OCI-LY1 (cell line): ENCODE data around the gene THAP9.
"Not testable (repeated sequence)": the region's sequence is repeated elsewhere in the genome, so short reads cannot be mapped to it uniquely, and the experiment has no call there.

Experiments used
- H2AFZ ChIP-seq: fragments of 200-600 bp; sonication (generic), shearing (Covaris generic); 2 replicates; pipeline ENCODE4 v1.6.0; 2014; ENCODE audit warnings: antibody characterized with exemption, mild to moderate bottlenecking, low read length
- H3F3A ChIP-seq: fragments of 200-600 bp; sonication (generic), shearing (Covaris generic); 2 replicates; pipeline ENCODE4 v1.6.0; 2014; ENCODE audit warnings: mild to moderate bottlenecking, antibody characterized with exemption, low read length, moderate library complexity; ENCODE audit not compliant: insufficient read depth
- H3K27ac ChIP-seq: fragments of 200-600 bp; sonication (generic); 2 replicates; pipeline ENCODE4 v1.5.1; 2014; ENCODE audit warnings: low read length, mixed run types, mild to moderate bottlenecking, low read depth; ENCODE audit not compliant: poor library complexity, severe bottlenecking
- H3K27me3 ChIP-seq: fragments of 200-600 bp; sonication (generic); 2 replicates; pipeline ENCODE4 v1.6.0; 2014; ENCODE audit warnings: antibody characterized with exemption, mild to moderate bottlenecking, low read length, moderate library complexity; ENCODE audit not compliant: insufficient read depth
- H3K36me3 ChIP-seq: fragments of 200-600 bp; sonication (generic); 2 replicates; pipeline ENCODE4 v1.6.1; 2014; ENCODE audit warnings: mild to moderate bottlenecking, antibody characterized with exemption, low read length, moderate library complexity, mixed read lengths; ENCODE audit not compliant: insufficient read depth
- H3K4me1 ChIP-seq: fragments of 200-600 bp; sonication (generic); 2 replicates; pipeline ENCODE4 v1.5.1; 2014; ENCODE audit warnings: mild to moderate bottlenecking, low read length, moderate library complexity; ENCODE audit not compliant: insufficient read depth, severe bottlenecking
- H3K4me2 ChIP-seq: fragments of 200-600 bp; sonication (generic), shearing (Covaris generic); 2 replicates; pipeline ENCODE4 v1.6.1; 2014; ENCODE audit warnings: low read length
- H3K4me3 ChIP-seq: fragments of 200-600 bp; sonication (generic); 2 replicates; pipeline ENCODE4 v1.5.1; 2014; ENCODE audit warnings: low read length, low read depth, mild to moderate bottlenecking, mixed read lengths; ENCODE audit not compliant: poor library complexity, severe bottlenecking
- H3K79me2 ChIP-seq: fragments of 200-600 bp; shearing (Covaris generic); 2 replicates; pipeline ENCODE4 v1.6.1; 2016; ENCODE audit warnings: mixed run types, low read length, mixed read lengths; ENCODE audit not compliant: insufficient read depth
- H3K9ac ChIP-seq: fragments of 200-600 bp; sonication (generic), shearing (Covaris generic); 2 replicates; pipeline ENCODE4 v1.6.1; 2014; ENCODE audit warnings: mild to moderate bottlenecking, low read length, mixed read lengths
- H3K9me2 ChIP-seq: fragments of 200-600 bp; sonication (generic), shearing (Covaris generic); 2 replicates; pipeline ENCODE4 v1.6.1; 2014; ENCODE audit warnings: low read depth, mild to moderate bottlenecking, low read length, mixed read lengths
- H3K9me3 ChIP-seq: fragments of 200-600 bp; shearing (Covaris generic); 2 replicates; pipeline ENCODE4 v1.6.1; 2014; ENCODE audit warnings: low read length, mixed read lengths
- H4K20me1 ChIP-seq: fragments of 200-600 bp; sonication (generic), shearing (Covaris generic); 2 replicates; pipeline ENCODE4 v1.6.0; 2016; ENCODE audit warnings: mild to moderate bottlenecking, low read length; ENCODE audit not compliant: insufficient read depth
- EZH2 ChIP-seq: fragments of 200-600 bp; sonication (generic), shearing (Covaris generic); IDR thresholded peaks from 2 replicates; pipeline ENCODE4 v1.8.0; 2017; ENCODE audit warnings: borderline replicate concordance, mixed run types, mild to moderate bottlenecking, antibody characterized with exemption, low read length, moderate library complexity, mixed read lengths
- TF ChIP-seq, protein P1 (sequence below): fragments of 200-600 bp; sonication (generic), shearing (Covaris generic); IDR thresholded peaks from 2 replicates; pipeline ENCODE4 v1.5.1; 2017; ENCODE audit warnings: mild to moderate bottlenecking, antibody characterized with exemption, low read length, moderate library complexity, mixed read lengths

The THAP9 gene

DNA sequence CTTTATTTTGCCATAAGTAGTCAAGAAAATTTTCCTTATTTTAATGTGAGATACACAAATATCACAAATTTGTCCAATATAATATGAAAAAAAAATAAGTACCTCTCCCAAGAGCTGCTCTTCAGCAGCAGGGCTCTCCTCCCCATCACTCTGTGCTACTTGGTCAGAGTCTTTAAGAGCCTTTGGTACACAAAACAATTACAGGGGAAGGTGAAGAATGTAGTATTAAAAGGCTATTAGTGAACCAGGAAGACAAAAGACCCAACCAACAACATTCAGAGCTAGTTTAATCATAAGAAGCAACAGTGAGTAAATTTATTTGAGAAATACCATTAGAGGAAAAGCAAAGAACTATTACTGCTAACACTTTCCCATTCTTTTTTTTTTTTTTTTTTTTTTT lies 39.0 kb upstream of the THAP9 start:
- Histone ChIP-seq H3K4me2 (no peak overlapping the region), H3K27me3 (no peaks in the 10 kb centered on the region), H3K27ac (no peak overlapping the region), H3K9me3 (no peaks in the 10 kb centered on the region), H3K4me3 (no peak overlapping the region), H3K4me1 (no peaks in the 10 kb centered on the region), H3K79me2 (no peaks in the 10 kb centered on the region), H2AFZ (no peak overlapping the region), H3K9ac (no peak overlapping the region), H3K36me3 (peaks cover 58% of the 10 kb centered on the region), H3F3A (no peaks in the 10 kb centered on the region), H4K20me1 (no peaks in the 10 kb centered on the region), H3K9me2 (no peaks in the 10 kb centered on the region)
- no peak for TF ChIP-seq EZH2
- TF ChIP-seq, protein P1, sequence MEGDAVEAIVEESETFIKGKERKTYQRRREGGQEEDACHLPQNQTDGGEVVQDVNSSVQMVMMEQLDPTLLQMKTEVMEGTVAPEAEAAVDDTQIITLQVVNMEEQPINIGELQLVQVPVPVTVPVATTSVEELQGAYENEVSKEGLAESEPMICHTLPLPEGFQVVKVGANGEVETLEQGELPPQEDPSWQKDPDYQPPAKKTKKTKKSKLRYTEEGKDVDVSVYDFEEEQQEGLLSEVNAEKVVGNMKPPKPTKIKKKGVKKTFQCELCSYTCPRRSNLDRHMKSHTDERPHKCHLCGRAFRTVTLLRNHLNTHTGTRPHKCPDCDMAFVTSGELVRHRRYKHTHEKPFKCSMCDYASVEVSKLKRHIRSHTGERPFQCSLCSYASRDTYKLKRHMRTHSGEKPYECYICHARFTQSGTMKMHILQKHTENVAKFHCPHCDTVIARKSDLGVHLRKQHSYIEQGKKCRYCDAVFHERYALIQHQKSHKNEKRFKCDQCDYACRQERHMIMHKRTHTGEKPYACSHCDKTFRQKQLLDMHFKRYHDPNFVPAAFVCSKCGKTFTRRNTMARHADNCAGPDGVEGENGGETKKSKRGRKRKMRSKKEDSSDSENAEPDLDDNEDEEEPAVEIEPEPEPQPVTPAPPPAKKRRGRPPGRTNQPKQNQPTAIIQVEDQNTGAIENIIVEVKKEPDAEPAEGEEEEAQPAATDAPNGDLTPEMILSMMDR: no peak

DNA sequence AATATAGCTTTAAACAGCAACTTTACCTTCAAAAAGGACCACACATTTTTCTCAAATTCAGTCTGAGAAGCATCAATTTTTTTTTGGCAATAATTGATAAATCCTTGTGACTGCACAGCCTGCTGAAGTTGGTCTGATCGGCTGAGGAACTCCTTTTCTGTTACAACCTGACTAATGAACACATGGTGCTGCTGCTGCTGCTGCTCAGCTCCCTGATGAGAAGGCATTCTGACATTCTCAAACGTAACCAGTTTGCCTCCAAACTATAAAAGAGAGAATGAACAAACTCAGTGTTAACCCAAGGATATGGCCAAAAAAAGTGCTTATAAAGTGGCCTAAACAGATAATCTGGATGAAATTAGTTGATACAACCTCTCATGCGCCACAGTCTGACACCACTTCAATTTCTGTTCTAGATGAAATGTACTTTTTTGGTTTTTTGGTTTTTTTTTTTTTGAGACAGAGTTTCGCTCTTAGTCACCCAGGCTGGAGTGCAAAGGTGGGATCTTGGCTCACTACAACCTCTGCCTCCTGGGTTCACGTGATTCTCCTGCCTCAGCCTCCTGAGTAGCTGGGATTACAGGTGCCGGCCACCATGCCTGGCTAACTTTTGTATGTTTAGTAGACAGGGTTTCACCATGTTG lies 36.1 kb upstream of the THAP9 start:
- no peak overlapping the region for H2AFZ ChIP-seq
- no peaks in the 10 kb centered on the region for H3K79me2 ChIP-seq
- H3K9me2 ChIP-seq: no peaks in the 10 kb centered on the region
- no peak for TF ChIP-seq EZH2
- TF ChIP-seq, protein P1: no peak
- no peak overlapping the region for H3K4me3 ChIP-seq
- H3F3A ChIP-seq: no peaks in the 10 kb centered on the region
- no peaks in the 10 kb centered on the region for H3K9me3 ChIP-seq
- H3K36me3 ChIP-seq: peaks cover 69% of the 10 kb centered on the region
- no peak overlapping the region for H3K4me2 ChIP-seq
- no peaks in the 10 kb centered on the region for H3K4me1 ChIP-seq
- H4K20me1 ChIP-seq: no peaks in the 10 kb centered on the region
- no peaks in the 10 kb centered on the region for H3K27me3 ChIP-seq
- no peak overlapping the region for H3K27ac ChIP-seq
- H3K9ac ChIP-seq: no peak overlapping the region

DNA sequence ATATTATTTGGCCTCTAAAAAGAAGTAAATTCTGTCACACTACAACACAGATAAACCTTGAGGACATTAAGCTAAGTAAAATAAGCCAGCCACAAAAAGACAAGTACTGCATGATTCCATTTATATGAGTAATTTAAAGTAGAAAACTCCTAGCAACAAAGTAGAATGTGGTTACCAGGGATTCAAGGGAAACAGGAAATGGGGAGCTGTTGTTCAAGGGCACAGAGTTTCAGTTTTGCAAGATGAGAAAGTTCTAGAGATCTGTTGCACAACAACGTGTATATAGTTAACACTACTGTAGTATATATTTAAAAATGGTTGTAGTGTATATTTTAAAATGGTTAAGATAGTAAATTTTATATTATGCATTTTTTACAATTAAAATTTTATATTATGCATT lies 34.9 kb upstream of the THAP9 start:
- no peak overlapping the region for H3K27ac ChIP-seq
- no peak overlapping the region for H3K9ac ChIP-seq
- H3K27me3 ChIP-seq: no peaks in the 10 kb centered on the region
- no peaks in the 10 kb centered on the region for H3K4me1 ChIP-seq
- H3K4me3 ChIP-seq: no peak overlapping the region
- no peaks in the 10 kb centered on the region for H3K79me2 ChIP-seq
- no peak overlapping the region for H2AFZ ChIP-seq
- no peaks in the 10 kb centered on the region for H4K20me1 ChIP-seq
- H3K9me2 ChIP-seq: no peaks in the 10 kb centered on the region
- no peaks in the 10 kb centered on the region for H3K9me3 ChIP-seq
- H3K36me3 ChIP-seq: peaks cover 80% of the 10 kb centered on the region
- H3K4me2 ChIP-seq: no peak overlapping the region
- no peak for TF ChIP-seq EZH2
- TF ChIP-seq, protein P1: no peak
- no peaks in the 10 kb centered on the region for H3F3A ChIP-seq

DNA sequence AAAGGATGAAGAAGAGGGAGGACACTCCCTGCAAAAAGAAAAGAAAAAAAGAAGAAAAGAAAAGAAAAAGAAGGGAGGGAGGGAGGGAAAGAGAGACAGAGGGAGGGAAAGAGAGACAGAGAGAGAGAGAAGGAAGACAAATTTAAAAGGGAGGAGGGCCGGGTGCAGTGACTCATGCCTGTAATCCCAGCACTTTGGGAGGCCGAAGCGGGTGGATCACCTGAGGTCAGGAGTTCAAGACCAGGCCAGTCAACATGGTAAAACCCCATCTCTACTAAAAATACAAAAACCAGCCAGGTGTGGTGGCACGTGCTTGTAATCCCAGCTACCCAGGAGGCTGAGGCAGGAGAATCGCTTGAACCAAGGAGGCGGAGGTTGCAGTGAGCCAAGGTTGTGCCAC lies 34.5 kb upstream of the THAP9 start:
- H3K27ac ChIP-seq, H4K20me1 ChIP-seq, H3K79me2 ChIP-seq, H3K4me3 ChIP-seq, H2AFZ ChIP-seq, H3K9me3 ChIP-seq, H3K27me3 ChIP-seq, H3K9me2 ChIP-seq, H3K9ac ChIP-seq, H3K4me2 ChIP-seq, H3F3A ChIP-seq, H3K4me1 ChIP-seq: not testable (repeated sequence)
- H3K36me3 ChIP-seq: peaks cover 83% of the 10 kb centered on the region
